GM19468 (cell line): ENCODE results near the gene PPP6R2.

Experiments
- ATAC-seq: cut with Tn5 transposase; IDR thresholded peaks from one replicate; pipeline ENCODE4 v1.9.1; 2021; ENCODE audit warnings: mild to moderate bottlenecking, moderate library complexity, moderate number of reproducible peaks; ENCODE audit not compliant: unreplicated experiment; ENCODE audit errors: extremely low read depth

The PPP6R2 gene

DNA sequence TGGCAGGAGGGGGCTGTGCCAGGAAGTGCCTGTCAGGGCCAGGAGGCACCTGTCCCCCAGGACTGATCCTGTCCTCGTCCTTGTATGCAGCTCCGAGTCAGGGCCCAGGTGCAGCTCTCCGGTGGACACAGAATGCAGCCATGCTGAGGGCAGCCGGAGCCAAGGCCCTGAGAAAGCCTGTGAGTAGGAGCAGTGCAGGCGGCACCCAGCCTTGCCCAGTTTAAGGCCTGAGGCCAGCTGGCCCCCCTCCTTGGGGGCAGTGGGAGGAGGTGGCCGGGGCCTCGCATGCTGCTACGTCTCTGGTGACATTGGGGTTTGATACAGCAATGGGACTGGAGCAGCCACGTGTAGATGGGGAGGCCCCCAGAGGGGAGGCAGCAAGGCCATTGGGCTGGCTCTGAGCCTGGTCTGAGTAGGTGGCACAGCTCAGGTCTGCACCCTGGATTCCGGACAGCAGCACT is 96.8 kb downstream of the PPP6R2 start:
- ATAC-seq, result no peak

DNA sequence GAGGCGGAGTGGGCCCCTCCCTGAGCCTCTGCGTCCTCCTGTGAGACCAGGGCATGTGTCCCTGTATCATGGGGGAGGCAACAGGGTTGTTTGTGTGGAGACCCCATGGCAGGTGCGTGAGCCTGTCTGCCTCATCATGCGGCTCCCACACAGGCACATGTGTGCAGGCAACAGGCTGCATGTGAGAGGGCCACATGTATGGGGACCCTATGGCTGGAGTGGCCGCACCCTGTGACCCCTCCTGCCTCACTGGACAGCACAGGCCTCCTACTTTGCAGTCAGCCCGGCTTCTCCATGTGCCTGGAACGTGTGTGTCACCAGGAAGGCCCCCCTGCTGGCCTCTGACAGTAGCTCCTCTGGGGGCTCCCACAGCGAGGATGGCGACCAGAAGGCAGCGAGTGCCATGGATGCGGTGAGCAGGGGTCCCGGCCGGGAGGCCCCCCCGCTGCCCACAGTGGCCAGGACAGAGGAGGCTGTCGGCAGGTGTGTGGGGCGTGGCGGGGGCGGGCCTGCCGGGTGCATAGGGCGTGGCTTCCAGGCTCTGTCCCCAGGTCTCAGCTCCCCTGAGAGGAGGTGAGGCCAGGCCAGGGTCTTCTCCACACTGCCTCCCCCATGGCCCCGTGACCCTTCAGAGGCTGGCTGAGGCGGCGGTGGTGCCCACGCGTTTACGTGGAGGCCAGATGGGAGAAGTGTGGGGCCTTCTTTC is 97.6 kb downstream of the PPP6R2 start:
- no peak for ATAC-seq

DNA sequence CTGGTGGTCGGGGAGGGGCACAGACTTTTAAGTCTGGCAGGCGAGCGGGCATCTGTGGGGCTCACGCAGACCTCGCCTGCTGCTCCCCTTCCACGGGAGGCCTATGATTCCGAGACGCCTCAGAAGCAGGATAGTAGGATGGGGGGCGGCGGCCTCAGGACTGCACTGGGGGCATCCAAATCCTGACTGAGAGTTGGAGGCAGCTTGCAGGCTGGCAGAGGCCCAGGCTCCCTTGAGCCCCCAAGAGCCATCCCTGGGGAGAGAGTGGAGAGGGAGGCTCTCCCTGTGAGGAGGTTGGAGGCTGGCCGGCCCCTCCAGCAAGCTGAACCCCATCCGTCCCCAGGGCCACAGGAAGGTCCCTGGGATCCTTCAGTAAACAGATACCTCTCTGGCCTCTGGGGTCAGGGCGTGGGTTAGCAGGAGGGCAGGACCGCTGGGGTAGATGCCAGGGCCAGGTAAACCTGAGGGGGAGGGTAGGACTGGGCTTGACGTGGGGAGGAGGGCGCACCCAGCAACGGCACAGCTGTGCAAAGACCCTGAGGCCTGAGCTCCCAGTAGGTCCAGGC is 98.4 kb downstream of the PPP6R2 start:
- no peak for ATAC-seq

DNA sequence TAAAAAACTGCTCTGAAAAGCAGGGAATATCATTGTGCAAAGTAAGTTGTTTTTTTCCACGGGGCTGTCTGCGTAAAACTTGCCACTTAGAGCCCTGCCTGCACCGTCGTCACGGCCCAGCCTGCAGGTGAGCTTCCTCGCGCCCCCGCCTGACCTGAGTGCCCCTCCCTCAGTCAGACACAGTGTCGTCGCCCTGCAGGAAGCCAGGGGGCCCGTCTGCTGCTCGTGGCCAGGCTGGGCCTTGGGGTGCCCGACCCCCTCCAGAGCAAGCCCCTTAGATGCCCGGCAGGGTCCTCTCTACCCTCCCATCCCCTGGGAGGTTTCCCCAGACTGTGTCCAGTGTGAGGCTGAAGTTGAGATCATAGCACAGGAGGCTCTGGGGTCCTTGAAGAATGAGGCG is 100.1 kb downstream of the PPP6R2 start:
- ATAC-seq, result no peak

DNA sequence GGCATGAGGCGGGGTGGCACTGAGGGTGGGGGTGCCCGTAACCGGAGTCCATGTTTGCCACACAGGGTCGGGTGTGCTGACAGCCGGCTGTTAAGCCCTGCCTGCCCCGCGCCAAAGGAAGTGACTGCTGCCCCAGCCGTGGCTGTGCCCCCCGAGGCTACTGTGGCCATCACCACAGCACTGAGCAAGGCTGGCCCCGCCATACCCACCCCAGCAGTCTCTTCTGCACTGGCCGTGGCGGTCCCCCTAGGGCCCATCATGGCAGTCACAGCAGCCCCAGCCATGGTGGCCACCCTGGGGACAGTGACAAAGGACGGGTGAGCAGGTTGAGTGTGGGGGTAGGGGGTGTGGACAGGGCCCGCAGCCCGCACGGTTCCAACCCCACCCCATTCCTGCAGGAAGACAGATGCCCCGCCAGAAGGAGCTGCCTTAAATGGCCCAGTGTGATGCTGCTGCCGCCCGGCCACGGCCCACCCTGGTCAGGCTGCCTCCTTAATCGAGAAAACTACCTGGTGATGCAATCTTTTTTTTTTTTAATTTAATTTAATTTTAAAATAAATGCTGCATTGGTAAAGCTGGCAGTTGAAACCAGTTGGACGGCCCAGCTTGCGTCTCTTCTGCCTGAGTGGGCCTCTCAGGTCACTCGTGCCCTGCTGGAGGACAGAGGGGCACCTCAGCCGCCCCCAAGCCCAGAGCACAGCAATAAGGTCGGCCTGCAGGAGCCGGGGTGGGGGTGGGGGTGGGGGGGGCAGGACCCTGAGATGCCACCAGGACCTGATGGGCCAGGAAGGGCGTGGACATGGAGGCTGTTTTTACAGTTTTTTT is 100.9 kb downstream of the PPP6R2 start:
- ATAC-seq, result no peak

DNA sequence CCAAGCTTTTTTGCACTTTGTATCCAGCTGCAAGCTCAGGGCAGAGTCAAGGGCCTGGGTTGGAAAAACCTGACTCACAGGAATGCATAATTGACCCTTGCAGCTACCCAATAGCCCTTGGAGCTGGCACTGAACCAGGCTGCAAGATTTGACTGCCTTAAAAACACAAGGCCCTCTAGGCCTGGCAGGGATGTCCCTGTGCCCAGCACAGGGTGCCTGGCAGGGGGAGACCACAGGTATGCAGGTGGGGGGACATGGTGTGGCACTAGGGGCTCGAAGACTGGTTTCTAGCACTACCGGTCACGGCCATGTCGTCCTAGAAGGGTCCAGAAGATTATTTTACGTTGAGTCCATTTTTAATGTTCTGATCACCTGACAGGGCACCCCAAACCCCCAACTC is 101.5 kb downstream of the PPP6R2 start:
- ATAC-seq, result no peak

DNA sequence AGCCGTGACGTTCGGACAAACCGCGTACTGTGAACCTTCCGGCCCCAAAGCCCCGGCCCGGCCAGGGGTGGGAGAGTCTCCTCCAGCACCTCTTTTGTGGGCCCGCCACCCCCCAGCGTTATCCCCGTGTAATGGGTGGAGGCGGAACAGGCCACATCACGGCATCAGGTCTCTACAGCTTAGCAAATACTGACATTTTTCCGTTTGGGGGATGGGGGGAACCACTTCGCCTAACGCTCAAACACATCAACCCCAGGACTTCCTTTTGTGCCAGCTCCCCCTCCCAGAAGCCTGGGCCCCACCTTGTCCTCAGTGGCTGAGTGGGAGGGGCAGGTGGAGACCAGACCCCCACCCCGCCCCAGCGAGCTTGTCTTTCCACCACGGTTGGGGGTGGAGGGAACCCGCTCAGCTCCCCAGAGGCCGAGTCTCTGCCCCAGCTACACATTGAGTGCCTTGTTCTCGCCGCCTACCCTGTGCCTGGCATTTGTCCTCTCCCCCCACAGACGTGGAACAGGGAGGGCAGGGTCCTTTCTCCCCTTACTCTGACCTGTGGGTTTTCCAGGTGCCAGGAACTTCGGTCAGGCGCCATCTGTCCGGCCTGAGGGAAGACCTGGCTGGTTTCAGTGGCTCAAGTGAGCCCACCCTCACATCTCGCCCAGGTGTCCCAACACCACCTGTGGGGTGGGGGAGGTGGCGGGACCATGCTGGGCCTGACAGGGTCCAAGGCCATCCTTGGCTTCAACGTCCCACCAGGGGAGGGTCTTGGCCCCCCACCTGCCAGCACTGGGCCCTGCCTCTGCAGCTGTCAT is 102.1 kb downstream of the PPP6R2 start:
- ATAC-seq, result no peak

DNA sequence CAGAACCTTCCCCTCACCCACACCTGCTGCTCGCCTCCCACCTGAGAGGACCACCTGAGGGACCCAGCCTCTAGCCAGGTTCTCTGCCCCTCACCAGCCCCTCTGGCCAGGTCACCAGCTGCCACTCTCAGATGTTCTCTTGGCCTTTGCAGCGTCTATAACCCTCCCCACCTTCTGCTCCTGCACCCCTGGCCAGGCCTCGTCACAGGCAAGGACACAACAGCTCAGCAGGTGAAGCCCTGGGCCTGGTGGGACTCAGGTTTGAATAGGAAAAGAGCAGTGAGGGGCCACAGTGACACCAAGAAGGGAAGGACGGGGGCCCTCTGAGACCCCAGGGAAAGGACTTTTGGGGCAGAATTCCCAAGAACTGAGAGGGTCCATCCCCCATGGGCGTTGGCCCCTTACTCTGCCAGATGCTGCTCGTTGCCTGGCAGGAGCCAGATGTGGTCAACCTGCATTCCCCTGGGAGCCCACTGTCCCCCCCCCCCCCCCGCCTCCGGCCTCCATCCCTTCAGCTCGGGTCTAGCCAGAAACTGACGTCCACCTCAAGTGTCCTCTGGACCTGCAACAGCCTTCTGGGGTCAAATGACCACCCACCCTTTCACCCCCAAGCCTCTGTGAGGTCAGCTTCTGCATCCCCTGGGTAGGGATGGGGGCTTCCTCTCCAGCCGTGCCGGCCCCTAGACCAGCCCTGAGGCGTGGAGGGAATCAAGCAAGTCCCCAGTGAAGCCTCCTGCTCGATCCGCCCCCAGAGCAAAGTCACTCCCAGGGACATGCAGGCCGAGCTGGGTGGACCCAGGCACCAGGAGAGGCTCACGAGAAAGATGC is 103.0 kb downstream of the PPP6R2 start:
- ATAC-seq, result no peak

DNA sequence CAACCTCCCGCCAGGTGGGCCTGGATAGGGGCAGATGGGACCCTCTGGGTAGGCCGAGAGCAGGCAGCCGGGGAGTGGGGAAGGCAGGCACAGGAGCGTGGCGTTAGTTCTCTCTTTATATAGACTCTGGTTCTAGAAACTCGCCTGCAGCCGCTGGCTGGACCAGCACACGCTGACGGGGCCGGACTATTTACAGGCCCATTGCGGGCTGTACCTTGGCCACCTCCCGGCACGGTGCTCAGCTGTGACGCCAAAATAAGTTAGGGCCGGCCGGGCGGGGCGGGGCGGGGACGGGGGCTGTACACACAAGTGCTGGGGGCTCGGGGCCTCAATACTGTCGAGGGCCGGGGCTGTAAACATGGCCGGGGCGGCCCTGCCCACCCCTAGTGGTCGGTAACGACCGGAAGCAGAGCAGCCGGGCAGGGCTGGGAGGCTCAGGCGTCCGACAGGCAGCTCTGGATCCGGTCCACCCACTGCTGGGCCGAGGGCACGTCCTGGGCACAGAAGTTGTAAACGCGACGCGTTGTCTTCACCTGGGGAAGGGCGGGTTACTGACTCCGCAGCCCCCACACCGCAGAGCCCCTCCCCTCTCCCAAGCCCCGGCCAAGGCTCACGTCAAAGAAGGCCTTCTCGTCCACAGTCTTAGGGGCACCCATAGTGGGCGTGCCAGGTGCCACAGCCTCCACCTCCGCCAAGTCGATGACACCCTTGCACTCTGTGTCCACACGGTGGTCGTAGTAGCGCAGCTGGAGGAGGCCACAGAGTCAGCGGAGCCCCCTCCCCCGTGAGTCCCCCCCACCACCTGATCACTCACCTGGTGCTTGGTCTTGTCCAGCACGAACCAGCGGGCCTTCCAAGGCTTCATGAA is 103.8 kb downstream of the PPP6R2 start:
- ATAC-seq, result no peak

DNA sequence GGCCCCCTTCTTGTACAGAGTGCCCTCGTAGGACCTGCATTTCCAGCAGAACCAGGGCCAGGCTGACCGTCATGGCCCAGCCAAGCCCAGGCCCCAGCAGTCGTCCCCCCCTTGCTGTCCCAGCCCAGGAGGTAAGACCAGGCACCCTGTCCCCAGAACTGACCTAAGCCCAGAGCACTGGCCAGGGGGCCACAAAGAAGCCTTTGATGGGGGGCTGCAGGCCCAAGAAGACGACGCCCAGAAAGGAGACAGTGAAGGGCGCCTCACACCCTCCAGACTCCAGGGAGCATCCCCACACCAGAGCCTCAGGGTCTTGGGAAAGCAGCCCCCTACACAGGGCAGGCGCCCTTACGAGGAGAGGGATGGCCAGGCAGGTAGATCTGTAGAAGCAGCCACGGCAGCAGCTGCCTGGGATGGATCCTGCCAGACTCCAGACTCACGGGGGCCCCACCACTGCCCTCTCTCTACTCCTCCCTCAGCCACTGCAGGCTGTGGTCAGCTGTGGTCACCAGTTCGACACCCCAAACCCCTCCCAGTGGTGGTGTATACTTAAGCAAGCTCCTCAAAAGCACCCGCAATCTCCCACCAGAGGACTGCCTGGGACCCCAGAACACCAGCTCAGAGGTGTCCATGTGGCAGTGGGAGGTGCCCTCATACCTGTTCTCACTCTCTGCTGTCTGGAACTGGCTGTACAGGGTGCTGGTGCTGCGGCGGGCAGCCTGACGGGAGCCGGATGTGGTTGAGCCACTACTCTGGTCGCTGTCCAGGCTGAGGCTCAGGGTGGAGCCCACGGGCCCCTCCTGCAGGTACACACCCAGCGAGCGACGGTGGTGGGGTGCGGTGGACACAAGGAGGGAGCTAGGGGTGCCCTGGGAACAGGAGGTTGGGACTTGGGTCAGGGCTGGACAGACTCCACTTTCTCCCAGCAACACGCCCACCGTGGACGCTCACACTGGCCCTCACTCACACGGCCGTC is 104.7 kb downstream of the PPP6R2 start:
- ATAC-seq, result no peak

DNA sequence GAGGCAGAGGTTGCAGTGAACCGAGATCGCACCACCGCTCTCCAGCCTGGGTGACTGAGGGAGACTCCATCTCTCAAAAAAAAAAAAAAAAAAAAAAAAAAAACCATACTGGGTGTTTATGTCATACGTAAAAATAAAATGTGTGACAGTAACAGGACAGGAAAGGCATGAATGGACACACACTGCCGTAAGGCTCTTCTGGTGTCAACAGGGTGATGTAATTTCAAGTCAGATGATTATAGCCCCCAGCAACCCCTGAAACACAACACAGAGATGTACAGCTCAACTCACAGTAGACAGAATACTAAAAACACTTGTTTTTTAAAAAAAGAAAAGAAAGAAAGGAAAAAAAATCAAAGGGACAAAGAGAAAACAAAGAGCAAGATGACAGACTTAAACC is 109.5 kb downstream of the PPP6R2 start:
- no peak for ATAC-seq

DNA sequence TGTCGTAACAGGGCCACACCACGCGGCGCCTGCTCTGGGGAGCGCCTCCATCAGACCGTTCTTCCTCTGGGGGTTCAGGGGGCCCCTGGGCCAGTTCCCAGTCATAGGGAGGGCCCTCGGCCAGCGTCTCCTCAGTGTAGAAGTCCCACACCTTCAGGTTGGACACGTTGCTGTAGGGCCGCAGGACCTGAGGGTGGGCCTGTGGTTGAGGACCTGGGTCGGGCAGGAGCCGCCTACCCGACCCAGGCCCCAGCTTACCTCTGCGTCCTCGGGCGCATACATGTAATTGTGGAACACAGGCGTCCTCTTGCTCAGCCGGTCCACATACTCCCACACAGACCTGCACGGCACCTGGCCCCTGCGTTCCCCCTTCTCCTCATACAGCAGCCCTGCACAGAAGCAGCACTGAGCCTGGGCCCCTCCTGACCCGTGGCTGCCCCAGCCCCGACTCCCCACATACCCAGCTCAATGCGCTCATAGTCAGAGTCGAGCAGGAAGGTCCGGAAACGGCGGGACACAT is 111.5 kb downstream of the PPP6R2 start:
- no peak for ATAC-seq

DNA sequence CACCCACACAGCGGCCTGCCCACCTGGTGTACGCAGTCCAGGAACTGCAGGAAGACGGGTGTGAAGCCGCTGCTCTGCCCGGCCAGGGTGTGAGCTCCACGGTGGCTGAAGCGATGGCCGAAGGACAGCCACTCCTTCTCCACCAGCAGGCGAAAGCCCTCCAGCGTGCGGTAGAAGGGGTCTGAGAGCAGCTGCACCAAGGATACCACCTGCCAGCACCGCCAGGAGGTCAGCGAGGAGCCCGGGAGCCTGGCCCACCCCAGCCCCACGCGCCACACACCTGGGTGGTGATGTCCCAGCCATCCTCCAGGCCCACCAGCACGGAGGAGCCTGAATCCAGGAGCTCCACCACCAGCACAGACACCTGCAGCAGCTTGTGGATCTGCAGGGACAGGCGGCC is 112.1 kb downstream of the PPP6R2 start:
- no peak for ATAC-seq

DNA sequence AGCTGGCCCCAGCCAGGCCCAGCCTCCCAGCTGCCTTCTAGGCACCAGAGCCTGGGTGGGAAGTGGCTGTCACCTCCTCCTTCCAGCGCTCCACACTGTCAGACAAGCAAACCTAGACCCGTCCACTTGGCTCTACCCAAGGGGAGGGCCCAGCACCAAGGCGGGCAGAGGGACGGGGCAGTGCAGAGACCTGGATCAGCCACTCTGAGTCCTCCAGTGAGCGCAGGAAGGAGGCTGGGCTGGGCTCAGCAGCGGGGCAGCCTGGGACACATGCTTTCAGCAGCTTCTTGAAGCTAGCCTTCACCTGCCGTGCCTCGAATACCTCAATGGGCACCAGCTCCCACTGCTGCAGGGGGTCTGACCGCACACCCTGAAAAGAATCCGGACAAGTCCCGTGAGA is 112.9 kb downstream of the PPP6R2 start:
- ATAC-seq, result no peak

DNA sequence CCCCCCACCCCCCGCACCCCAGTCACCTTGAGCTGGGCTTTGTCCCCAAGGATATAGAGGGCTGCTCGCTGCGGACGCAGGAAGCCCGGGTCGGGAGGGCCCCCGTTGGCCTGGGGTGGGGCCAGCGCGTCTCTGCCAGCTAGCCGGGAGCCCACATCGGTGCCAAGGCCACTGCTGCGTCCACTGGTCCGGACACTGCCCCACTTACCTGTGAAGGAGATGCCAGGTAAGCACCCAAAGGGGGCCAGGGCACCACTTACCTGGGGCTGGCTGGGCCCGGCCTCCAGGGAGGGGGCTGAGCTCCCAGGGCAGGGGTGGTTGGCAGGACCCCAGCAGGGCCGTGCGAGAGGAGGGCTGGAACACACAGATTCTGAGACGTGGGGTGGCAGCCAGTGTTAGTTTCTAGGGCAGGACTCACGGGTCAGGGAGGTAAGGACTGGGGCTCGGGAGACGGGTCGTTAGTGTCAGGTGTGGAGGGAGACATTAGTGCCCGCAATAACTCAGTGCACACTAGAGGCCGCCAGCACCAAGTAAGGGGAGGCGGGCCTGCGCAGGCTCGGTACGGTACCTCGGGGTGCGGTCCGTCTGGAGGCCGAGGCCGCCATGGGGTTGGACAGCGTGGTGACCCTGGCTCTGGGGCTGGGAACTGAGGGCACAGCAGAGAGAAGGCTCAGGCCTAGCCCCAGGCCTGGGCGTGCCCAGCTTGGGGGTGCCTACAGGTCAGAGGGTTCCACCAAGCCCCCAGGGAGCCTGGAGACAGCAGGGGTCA is 113.5 kb downstream of the PPP6R2 start:
- no peak for ATAC-seq

DNA sequence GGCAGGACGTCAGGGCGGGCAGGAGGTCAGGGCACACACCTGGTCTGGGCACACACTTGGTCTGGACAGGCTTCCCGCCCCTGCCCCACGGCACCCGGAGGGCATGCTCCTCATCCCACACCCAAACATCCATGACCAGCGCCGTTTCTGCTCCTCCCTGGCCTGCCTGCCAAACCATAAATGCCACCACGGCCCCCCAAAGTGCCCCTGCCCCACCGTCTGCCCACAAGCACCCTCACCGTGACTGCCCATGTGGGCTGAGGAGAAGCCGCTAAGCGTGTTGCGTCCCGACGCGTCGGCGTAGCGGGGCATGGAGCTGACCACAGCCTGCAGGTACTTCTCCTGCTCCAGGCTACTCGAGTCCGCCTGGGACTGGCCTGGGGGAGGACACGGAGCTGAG is 115.9 kb downstream of the PPP6R2 start:
- ATAC-seq, result no peak
